SK-N-MC (cell line): Measurements from ENCODE around the gene HOXC12.

Source experiments
- EZH2 ChIP-seq: fragments of 200-600 bp; sonication (generic); IDR thresholded peaks from one replicate; pipeline ENCODE4 v1.6.1; 2017; ENCODE audit warnings: antibody characterized with exemption
- FOXP2 ChIP-seq: optimal IDR thresholded peaks from 2 replicates; pipeline ENCODE3; 2011; ENCODE audit warnings: mild to moderate bottlenecking, moderate library complexity; ENCODE audit not compliant: insufficient read depth; ENCODE audit errors: extremely low read length, control extremely low read depth
- POLR2AphosphoS5 ChIP-seq: IDR thresholded peaks from 2 replicates; pipeline ENCODE4 v1.6.1; 2012; ENCODE audit warnings: mild to moderate bottlenecking, low read depth, low read length, borderline replicate concordance

- no peak for TF ChIP-seq EZH2
- no peak for TF ChIP-seq POLR2AphosphoS5
- TF ChIP-seq FOXP2, result no peak
Observed at GRCh38 chr12:53952871-53953734, 1.6 kb upstream of the HOXC12 start.
